ENCODE results near the gene AMOTL2.

Gene AMOTL2

GRCh38 chr3:134374105-134374790 is at the start of gene AMOTL2:
Gene AMOTL2 (minus strand): TSS chr3:134374447. CDS start chr3:134371433, 3,014 bp downstream.
- DNase-seq (ENCODE audit: low spot score): no peak

DNA sequence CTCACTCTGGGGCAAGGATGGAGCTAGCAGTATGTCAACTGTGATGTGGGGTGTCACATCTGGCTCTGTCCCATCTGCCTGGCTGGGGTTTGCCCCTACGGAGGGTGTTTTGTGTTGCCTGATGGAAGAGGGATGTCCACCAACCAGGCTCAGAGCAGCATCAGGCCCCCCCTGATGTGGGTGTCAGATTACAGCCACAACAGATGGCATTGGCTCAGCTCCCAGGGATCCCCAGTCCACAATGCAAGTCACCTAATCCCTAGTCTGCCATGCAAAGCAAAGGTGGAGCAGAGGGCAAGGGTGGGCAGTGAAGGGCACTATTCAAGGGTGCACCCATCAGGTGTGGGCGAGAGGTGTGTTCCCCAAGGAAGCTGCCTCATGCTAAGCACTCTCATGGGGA is 48.9 kb upstream of the AMOTL2 start:
- DNase-seq (ENCODE audit: low spot score): no peak

DNA sequence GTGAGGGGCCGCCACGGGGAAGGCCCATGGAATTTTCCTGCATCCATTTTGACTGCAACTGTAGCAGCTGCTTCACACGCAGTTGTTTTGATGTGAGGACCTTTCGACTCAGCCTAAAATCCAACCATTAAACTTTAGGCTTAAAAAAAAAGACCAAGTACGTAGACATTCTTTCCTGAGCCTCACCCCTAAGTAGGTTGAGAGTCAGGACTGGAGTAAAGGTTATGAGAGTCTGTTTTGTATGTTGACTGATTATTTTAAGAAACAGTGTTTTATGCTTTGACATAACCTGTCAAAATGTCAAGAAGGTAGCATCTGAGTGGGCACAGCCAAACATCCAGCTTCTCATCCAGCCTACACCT is 45.7 kb upstream of the AMOTL2 start:
- DNase-seq (ENCODE audit: low spot score): no peak

DNA sequence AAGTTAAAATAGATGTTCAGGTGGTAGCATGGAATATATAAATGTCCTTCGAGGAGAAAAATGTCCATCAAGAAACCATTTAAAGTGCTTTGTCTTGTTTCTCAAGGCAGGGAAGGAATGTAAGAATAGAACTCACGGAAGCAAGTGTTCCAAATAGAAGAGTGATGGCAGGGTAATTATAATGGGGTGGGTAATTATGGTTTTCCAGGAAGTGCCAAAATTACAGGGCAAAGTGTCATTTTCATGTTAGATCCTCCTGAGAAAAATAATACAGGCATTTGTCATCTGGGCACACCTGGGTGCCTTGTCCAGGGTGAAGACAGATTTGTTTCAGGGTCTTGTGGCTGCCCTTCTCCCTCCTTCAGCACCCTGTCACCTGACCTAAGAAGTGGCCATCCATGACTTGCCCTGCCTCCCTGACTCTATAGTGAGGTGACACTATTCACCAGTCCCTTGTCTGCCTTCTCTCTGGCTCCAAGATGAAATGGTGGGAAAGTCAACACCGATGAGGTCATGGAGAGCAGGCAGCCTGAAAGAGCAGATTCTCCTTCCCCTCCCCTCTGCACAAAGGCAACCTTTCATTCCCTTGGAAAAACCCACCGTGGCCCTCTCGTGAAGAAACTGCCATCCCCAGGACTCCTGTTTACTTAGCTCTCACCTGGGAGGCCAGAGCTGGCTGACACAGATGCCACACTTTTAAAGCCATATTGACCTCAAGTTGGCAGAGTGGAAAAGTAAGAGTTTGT is 45.1 kb upstream of the AMOTL2 start:
- DNase-seq (ENCODE audit: low spot score): no peak

GRCh38 chr3:134409041-134409440 is 34.8 kb upstream of the AMOTL2 start:
- DNase-seq (ENCODE audit: low spot score): no peak

DNA sequence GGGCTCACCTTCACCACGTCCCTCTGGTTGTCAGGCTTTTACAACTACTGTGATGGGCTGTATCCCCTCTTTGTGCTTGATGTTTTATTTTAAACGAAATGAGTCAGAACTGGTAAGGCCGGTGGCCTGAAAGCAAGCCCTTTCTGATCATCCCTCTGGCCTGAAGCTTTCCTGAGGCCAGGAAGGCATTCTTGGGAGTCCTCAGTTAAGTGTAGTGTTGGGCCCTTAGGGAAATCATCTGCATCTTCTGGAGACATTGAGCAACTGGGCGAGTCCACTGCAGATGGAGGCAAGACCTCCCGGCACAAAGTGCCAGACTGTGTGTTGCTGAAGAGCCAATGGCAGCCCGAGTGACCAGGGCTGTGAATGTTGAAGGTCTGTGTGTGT is 33.0 kb upstream of the AMOTL2 start:
- DNase-seq (ENCODE audit: low spot score): no peak

- DNase-seq (ENCODE audit: low spot score): no peak
Observed at GRCh38 chr3:134406331-134407238, 32.3 kb upstream of the AMOTL2 start.

- no peak for DNase-seq (ENCODE audit: low spot score)
Observed at GRCh38 chr3:134404366-134404885, 30.2 kb upstream of the AMOTL2 start.

DNA sequence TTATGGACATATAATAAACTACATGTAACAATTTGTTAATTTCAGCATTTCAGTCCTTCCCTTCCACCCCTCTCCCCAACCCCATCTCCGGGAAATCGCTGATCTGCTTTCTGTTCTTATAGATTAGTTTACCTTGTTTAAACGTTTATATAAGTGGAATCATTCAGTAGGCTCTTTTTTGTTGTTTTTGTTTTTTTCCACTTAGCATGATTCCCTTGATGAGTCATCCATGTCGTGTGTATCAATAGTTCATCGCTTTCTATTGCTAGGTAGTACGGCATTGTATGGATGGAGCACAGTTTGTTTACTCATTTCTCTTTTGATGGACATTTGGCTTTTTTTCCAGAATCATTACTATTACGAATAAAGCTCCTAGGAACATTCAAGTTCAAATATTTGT is 23.5 kb upstream of the AMOTL2 start:
- no peak for DNase-seq (ENCODE audit: low spot score)

GRCh38 chr3:134395103-134395502 is 20.9 kb upstream of the AMOTL2 start:
- DNase-seq (ENCODE audit: low spot score): no peak

DNA sequence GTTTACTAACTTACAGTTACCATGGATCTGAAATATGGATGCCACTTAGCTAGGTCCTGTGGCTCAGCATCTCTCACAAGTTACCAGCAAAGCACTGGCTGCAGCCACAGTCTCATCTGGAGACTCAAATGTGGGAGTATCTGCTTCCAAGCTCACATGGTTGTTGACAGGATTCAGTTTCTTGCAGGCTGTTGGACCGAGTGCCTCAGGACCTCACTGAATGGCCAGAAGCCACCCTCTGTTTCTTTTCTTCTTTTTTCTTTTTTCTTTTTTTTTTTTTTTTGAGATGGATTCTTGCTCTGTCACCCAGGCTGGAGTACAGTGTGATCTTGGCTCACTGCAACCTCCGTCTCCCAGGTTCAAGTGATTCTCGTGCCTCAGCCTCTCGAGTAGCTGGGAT is 20.1 kb upstream of the AMOTL2 start:
- no peak for DNase-seq (ENCODE audit: low spot score)

DNA sequence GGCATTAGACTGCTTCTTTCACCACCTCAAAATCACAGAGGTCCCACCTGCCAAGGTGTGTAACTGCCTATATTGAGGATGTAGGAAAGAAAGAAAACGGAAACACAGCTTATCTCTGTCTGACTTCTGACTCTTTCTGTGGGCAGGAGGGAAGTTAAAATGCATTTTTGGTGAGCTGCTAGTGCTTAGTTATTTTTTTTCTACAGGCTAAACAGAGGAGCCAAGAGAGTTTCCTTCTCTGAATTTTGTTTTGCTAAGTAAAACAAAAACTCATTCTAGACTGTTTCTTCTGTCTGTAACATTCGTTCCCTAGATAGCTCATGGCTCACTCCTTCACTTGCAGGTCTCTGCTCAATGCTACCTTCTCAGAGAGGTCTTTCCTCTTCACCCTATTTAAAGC is 18.8 kb upstream of the AMOTL2 start:
- DNase-seq (ENCODE audit: low spot score): no peak

- no peak for DNase-seq (ENCODE audit: low spot score)
Observed at GRCh38 chr3:134392336-134392983, 18.2 kb upstream of the AMOTL2 start.

DNA sequence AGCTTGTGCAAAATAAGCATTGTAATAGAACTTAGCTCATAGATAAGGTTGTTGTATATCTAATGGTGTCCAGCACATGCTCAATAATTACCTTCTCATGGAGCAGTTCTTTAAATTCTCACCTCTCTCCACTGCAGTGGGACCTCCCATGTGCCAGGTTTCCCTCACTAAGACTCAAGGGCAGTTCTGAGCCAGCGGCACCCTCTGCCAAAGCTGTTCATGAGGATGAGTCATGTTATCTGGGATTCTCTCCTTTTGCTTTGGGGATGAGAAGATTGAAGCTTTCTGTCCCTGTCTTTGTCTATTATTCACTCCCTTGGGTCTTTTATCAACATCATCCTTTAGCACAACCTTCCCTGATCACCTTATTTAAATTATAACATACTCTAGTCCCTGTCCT is 15.6 kb upstream of the AMOTL2 start:
- DNase-seq (ENCODE audit: low spot score): no peak

DNA sequence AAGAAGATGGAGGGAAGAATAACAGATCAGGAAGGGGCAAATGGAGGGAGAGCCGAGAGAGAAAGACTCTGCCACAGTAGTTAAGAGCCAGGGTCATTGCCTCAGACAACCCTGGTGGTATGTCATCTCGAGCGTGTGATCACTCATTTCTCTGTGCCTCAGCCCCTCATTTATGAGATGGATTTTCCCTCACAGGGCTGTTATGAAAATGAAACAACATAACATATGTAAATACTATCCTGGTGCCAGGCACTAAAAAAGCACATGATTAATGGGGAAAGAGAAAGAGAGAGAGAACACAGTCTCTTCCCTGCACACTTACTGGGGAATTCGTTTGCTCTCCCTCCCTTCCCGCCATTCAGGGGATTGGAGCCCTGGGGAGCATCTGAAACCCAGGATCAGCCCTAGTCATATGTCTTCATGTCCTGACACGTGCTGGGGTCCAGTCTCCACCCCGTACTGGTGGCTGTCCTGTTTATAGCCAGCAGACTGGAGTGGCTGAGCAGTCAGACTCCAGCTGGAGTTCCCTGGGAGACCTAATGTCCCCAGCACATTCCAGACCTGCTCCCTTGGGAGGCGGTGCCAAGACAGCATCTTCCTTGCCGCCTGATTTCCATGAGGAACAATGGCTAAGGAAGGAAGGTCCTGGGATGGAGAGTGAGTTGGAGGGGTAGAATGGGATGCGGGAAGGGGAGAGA is 14.7 kb upstream of the AMOTL2 start:
- DNase-seq (ENCODE audit: low spot score): no peak

GRCh38 chr3:134388292-134388691 is 14.0 kb upstream of the AMOTL2 start:
- no peak for DNase-seq (ENCODE audit: low spot score)

DNA sequence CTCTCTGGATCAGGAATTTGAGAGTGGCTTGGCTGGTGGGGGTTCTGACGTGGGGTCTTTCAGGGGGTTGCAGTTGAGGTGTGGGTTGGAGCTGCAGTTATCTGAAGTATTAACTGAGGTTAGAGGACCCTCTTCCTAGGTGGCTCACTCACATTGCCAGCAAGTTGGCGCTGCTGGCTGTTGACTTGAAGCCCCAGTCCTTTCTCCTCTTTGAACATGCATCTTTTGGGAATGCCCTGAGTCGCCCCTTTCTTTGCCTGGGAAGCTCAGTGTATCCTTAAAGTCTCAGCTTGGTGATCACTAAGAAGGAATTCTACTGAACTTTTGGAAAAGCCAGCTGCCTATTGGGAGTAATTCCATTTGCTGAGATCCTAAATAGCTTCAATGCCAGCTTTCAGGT is 13.0 kb upstream of the AMOTL2 start:
- DNase-seq (ENCODE audit: low spot score): no peak

DNA sequence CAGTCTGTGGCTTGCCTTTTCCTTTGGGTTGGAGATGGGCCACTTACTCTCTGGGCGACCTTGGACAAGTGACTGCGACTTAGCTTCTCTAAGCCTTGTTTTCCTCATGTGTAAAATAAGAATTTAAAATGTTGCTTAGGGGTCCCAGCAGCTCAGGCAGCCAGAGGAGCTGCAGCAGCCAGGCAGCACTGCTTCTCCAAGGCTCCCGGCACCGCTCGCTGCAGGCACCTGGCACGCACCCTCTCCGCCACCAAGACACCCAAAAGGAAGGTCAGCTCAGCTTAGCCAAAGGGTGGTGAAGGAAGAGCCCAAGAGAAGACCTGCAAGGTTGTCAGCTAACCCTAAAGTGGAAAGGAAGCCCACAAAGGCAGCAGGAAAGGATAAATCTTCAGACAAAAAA is 10.7 kb upstream of the AMOTL2 start:
- DNase-seq (ENCODE audit: low spot score): no peak

DNA sequence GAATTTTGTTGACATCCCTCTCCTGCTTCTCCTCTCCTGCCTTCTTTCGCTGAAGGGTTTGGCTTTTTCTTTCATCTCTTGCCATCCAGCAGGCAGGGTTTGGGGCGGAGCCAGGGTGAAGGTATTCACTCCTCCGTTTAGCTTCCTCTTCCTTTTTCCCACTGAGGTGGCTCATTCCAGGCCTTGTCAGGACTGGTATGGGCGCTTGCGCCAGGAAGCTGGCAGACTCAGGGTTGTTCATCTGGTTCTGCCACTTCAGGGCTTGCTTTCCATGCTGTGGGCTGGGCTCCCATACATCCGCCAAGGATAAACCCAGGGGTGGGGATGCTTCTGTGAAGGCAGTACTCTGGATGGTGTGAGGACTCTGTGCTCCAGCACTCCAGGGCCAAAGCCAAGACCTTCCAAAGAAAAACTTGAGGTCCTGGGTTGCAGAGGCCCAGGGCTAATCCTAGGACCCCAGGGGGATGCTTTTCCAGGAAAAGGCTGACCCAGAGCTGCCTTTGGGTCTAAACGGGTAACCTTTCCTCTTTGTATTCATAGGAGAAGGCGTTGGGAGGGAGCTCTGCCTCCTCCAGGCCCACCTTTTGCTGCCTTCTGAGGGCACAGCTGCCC is 7.7 kb upstream of the AMOTL2 start:
- no peak for DNase-seq (ENCODE audit: low spot score)

DNA sequence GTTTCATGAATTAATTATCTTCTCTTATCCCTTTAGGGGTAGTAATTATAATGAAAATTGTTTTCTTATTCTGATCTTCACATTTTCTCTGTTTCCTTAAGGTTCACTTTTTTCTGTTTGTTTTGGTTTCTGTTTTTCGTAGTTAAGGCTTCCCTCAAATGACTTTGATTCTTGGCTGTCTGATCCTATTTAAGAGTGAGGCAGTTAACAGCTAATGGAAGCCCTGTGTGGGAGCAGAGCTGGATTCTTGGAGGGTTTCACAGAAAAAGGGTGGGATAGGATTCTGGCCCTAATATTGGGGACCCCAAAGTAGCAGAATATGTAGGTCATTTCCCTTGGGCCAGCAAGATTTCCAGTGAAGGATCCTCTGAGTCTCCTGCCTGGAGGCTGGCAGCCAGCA is 6.8 kb upstream of the AMOTL2 start:
- DNase-seq (ENCODE audit: low spot score): no peak

DNA sequence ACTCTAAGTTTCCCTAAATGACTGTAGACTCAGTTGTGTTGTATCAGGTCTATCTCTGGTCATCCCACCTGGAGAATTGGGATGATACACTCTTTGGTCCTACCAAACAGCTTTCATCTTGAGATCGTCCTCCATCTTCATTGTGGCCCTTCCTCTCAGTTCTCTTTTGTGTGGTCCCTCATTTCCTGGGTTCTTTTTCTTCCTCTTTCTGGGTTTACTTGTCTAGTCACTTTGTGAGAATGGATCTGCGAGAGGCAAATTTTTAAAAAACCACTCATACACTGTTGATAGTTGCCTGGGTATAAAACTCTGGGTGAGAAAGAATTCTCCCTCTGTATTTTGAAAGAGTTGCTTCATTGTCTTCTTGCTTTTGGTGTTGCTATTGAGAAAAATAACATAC is 6.0 kb upstream of the AMOTL2 start:
- no peak for DNase-seq (ENCODE audit: low spot score)

Measured in hematopoietic multipotent progenitor cell treated with erythropoietin and hydrocortisone succinate and interleukin-3 and kit ligand, for 15 days (in vitro differentiated cells).